22Rv1 (cell line): ENCODE data around the gene ABLIM2.

Experiments used
- CTCF ChIP-seq: fragments of 450-650 bp; IDR thresholded peaks from 2 replicates; pipeline ENCODE4 v1.5.1; 2017; ENCODE audit warnings: mild to moderate bottlenecking
- ZFX ChIP-seq: fragments of 450-650 bp; IDR thresholded peaks from 2 replicates; pipeline ENCODE4 v1.6.1; 2017; ENCODE audit warnings: antibody characterized with exemption, borderline replicate concordance

GRCh38 chr4:8104491-8105305 is 53.9 kb downstream of the ABLIM2 start:
- TF ChIP-seq CTCF (no peak), ZFX (no peak)
